Dendritic cell treated with granulocyte-macrophage colony-stimulating factor and Interleukin-4, amounts not matched to agents 40 ng/mL and 50 ng/mL, for 4 days (primary cell): ENCODE measurements around the gene MYMX.

Experiments used
- H3K27ac Mint-ChIP-seq: one replicate; pipeline ENCODE4 v1.8.0; 2022; ENCODE audit warnings: mild to moderate bottlenecking, mixed read lengths
- H3K27me3 Mint-ChIP-seq: one replicate; pipeline ENCODE4 v1.8.0; 2022; ENCODE audit warnings: mild to moderate bottlenecking, mixed read lengths
- H3K36me3 Mint-ChIP-seq: one replicate; pipeline ENCODE4 v1.8.0; 2022; ENCODE audit warnings: low read depth, mixed read lengths
- H3K4me1 Mint-ChIP-seq: one replicate; pipeline ENCODE4 v1.8.0; 2022; ENCODE audit warnings: low read depth, mixed read lengths
- H3K4me3 Mint-ChIP-seq: one replicate; pipeline ENCODE4 v1.8.0; 2022; ENCODE audit warnings: mild to moderate bottlenecking, moderate library complexity, mixed read lengths
- H3K9me3 Mint-ChIP-seq: one replicate; pipeline ENCODE4 v1.8.0; 2022; ENCODE audit warnings: mixed read lengths
- intact Hi-C: fragments of 100-400 bp; cut with micrococcal nuclease; formaldehyde crosslinking; loops from one replicate; pipeline ENCODE4 v1.15.0; 2022

Gene MYMX

DNA sequence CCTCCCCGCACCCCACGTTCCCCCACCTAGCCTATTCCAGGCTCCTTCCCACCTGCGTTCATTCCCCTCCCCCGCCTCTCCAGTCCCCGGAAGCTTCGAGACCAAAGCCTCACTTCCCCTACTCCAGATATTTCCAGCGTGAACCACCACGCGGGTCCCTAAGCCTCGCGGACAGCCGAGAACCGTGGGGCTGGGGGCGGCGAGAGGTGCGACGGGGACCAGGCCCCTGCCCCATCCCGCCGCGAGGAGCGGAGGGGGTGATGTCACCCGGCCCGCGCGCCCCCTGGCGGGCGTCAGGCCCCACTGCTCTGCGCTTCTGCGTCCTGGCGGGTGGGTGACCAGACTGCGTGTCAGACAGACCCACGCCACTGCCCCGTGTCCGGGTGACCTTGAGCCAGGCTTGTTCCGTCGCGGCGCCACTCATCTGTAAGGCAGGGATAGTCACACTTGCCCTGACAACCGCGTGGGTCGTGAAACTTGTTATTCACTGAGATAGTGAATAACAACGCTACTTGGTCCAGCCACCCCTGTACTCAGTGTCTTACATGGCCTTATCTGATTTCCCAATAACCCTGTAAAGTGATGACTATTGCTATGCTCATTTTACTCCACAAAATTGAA, 21.2 kb downstream of the MYMX start:
- peaks cover 6% of the 10 kb centered on the region for H3K27me3 Mint-ChIP-seq
- peaks cover 46% of the 10 kb centered on the region for H3K4me1 Mint-ChIP-seq
- H3K9me3 Mint-ChIP-seq, result no peaks in the 10 kb centered on the region
- H3K36me3 Mint-ChIP-seq, result no peaks in the 10 kb centered on the region
- H3K27ac Mint-ChIP-seq, result peak overlapping the region; percentile 98
- intact Hi-C loops, result loop anchor here (1.0 to 2.0 kb wide), 2 partner anchors 17 to 66 kb away; no protein-coding TSS in a partner anchor
- peak overlapping the region; percentile 96 for H3K4me3 Mint-ChIP-seq

DNA sequence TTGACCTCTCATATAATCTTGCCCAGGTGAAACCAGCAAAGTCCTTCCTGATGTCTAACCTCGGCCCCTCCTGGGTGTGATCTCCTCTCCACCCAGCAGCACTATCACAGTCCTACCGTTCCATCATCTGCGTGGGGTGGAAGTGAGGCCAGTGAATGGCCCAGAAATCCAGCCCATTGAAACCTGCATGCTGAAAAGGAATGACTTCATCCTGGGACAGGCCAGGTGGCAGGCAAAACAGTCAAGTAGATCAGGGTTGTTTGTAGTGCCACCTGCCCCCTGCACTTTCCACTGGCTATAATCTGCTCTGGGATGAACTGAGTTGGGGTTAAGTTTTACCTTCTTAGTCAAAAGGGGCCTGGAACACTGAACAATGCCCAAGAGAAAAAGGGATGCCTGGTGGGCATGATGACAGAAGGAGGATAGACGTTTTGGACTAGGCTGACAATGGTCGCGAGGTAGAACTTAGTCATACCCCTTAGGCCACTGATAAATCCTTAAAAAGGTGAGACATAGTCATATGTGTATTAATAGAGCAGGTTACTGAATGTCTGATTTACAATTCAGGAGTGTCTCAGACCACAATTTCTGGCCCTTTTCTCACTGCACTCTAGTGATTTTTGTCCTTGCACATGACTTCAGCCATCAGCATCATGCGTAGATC, 22.1 kb downstream of the MYMX start:
- Mint-ChIP-seq H3K36me3 (no peaks in the 10 kb centered on the region), H3K27ac (peak overlapping the region; percentile 98), H3K27me3 (peaks cover 6% of the 10 kb centered on the region), H3K4me1 (peaks cover 38% of the 10 kb centered on the region), H3K9me3 (no peaks in the 10 kb centered on the region), H3K4me3 (peak overlapping the region; percentile 20)
- intact Hi-C loops, result loop anchor here (1.0 kb wide), 1 partner anchor 67 kb away; no protein-coding TSS in a partner anchor

DNA sequence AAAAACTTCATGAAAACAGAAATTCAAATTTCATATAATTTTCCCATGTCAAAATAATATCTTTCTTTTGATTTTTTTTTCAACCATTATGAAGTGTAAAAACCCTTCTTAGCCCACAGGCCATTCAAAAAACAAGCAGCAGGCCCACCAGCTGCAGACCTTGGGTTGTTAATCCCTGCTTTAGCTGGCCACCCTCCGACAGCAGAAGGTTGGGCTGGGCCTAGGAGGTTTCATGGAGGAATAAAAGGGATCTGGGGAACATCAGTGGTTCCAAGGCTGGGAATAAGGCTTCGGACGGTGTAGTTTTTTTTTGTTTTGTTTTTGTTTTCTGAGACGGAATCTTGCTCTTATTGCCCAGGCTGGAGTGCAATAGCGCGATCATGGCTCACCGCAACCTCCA, 26.6 kb downstream of the MYMX start:
- Mint-ChIP-seq H3K36me3 (peaks cover 22% of the 10 kb centered on the region), H3K4me3 (no peak overlapping the region), H3K9me3 (no peaks in the 10 kb centered on the region), H3K27ac (no peak overlapping the region), H3K4me1 (peaks cover 27% of the 10 kb centered on the region), H3K27me3 (peaks cover 8% of the 10 kb centered on the region)
- intact Hi-C loops, result no loop called here

DNA sequence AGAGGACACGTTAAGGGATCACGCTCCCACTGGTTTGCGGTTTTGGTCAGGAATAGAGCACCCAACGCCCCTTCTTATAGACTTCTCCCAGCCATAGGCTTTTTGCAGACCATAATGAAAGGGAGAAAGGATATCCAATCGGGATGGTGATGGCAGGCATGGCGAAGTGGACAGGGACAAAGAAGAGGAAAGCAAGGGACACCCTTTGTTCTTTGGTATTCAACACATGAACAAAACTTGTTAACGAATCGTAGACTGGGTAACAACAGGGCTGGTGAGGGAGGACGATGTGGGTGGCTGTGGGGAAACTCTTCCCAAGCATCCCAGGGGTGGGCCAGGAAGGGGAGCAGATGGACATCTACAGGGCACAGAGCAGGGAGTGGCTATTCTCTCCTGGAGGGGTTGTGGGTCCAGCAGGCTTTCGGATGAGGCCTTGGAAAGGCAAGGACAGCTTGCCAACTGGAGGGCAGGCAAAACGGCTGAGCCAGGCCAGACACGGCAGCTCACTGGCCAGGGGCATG, 28.7 kb downstream of the MYMX start:
- Mint-ChIP-seq H3K27me3 (peaks cover 8% of the 10 kb centered on the region), H3K4me1 (peaks cover 43% of the 10 kb centered on the region), H3K9me3 (no peaks in the 10 kb centered on the region), H3K4me3 (peak overlapping the region; percentile 97), H3K36me3 (peaks cover 43% of the 10 kb centered on the region), H3K27ac (peak overlapping the region; percentile 92)
- intact Hi-C loops, result no loop called here

DNA sequence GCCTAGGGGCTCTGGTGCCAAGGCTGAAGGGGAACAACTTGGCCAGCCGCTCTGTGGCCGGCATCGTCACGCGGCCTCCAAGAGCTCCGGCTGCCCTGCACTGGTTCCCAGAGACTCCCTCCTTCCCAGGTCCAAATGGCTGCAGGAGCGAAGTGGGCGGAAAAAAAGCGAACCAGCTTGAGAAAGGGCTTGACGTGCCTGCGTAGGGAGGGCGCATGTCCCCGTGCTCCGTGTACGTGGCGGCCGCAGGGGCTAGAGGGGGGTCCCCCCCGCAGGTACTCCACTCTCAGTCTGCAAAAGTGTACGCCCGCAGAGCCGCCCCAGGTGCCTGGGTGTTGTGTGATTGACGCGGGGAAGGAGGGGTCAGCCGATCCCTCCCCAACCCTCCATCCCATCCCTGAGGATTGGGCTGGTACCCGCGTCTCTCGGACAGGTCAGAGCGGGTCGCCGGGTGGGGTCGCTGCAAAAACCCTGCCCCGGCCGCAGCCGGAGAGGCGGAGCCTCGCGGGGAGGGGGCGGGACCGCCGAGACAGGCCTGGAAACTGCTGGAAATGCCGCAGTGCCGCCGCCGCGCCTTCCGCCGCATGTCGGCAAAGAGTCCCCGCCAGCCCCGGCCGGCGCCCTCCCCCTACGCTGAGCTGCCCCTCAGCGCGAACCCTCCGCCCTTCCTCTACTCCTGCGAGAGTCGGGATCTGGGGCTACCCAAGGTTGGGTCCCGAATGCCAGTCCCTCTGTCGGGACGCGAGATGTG, 29.4 kb downstream of the MYMX start:
- Mint-ChIP-seq H3K4me1 (peaks cover 44% of the 10 kb centered on the region), H3K36me3 (peaks cover 50% of the 10 kb centered on the region), H3K27me3 (peaks cover 8% of the 10 kb centered on the region), H3K4me3 (peak overlapping the region; percentile 97), H3K9me3 (no peaks in the 10 kb centered on the region), H3K27ac (peak overlapping the region; percentile 92)
- intact Hi-C loops, result no loop called here

DNA sequence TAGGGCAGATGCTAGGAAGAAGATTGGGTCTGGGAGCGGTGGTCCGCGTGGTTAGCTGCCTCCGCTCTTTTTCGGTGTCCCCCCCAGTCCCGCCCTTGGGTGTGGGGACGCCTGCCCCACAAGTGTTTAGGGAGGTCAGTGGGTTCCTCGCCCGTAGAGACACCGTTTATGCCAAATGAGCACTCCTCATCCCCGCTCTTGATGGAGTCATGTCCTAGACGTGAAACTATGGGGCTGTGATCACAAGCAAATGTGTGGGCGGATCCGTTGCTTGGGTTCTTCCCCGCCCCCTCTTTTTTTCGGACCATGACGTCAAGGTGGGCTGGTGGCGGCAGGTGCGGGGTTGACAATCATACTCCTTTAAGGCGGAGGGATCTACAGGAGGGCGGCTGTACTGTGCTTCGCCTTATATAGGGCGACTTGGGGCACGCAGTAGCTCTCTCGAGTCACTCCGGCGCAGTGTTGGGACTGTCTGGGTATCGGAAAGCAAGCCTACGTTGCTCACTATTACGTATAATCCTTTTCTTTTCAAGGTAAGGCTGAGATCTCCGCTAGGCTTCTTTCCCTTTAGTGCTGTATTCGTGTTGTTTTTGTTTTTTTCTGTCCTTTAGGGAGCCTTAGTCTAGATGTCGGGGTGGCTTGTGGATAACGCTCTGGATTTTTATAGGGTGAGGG, 30.1 kb downstream of the MYMX start, which contains the start of gene HSP90AB1:
Gene HSP90AB1, plus strand, starts transcription at position 439 of the 675 bp plus-strand sequence. CDS start 1,529 bp downstream, outside the sequence.
- Mint-ChIP-seq H3K4me1 (peaks cover 47% of the 10 kb centered on the region), H3K4me3 (peak within 1 kb of the TSS; percentile 97), H3K9me3 (no peaks in the 10 kb centered on the region), H3K27me3 (peaks cover 5% of the 10 kb centered on the region), H3K27ac (peak within 1 kb of the TSS; percentile 92), H3K36me3 (peaks cover 57% of the 10 kb centered on the region)
- intact Hi-C loops, result no loop called here

DNA sequence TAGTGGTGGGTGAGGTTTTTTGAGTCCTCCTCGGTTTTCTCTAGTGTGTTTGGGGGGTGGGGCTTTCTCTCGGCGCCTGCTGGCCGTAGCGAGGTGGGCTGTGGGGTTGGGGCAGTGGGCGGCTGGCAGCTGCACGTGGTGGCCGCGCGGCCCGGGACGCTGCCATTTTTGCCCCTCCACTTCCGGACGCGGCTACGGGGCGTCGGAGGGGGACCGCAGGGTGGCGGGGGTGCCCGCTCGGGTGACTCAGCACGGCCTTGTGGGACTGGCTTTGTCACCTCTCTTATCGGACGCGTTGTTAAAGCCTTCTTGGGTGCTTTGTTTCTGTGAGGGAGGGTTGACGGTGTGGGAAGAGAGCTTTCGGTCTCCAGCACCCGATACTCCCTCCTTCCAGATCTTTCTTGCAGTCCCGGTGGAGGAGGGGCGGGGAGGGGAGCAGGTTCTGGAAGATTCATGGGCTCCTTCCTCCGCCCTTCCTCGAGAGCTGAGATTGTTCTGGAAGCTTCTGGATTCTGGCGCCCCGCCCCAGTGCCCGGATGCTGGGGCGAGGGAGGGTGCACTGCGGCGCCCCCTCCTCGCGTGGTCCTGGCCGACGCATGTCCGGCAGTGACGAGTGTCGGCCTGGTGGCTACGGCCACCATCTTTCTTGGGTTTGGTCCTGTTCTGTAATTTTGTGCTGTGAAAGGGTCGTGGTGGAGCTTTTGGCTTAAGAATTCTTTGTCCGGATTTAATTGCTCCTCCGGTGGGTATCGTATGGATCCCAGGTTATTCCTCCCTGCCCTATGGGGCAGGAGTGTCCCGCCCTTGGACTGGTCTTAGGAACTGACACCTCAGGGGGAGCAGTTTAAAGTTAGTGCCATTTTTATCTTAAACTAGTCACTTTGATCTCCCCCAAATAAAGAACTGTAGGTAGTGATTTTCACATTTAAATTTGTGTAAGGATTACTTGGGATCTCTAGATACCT, 30.9 kb downstream of the MYMX start:
- peak overlapping the region; percentile 92 for H3K27ac Mint-ChIP-seq
- H3K4me1 Mint-ChIP-seq, result peaks cover 55% of the 10 kb centered on the region
- H3K36me3 Mint-ChIP-seq, result peaks cover 65% of the 10 kb centered on the region
- intact Hi-C loops, result no loop called here
- H3K27me3 Mint-ChIP-seq, result peaks cover 3% of the 10 kb centered on the region
- no peaks in the 10 kb centered on the region for H3K9me3 Mint-ChIP-seq
- H3K4me3 Mint-ChIP-seq, result peak overlapping the region; percentile 97

DNA sequence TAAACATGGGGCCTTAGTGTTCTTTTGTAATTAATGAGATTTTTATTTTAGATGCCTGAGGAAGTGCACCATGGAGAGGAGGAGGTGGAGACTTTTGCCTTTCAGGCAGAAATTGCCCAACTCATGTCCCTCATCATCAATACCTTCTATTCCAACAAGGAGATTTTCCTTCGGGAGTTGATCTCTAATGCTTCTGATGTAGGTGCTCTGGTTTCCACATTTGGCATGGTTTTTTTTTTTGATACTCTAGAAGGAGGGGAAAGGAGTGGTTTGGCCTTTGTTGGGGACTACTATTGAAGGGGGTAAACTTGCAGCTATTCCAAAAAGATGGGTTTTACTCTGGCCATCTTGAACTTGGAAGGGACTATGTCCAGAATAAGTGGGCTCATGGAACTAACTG, 31.9 kb downstream of the MYMX start:
- Mint-ChIP-seq H3K4me1 (peaks cover 65% of the 10 kb centered on the region), H3K36me3 (peaks cover 75% of the 10 kb centered on the region), H3K4me3 (peak overlapping the region; percentile 97), H3K27ac (peak overlapping the region; percentile 92), H3K9me3 (no peaks in the 10 kb centered on the region), H3K27me3 (peaks cover 3% of the 10 kb centered on the region)
- intact Hi-C loops, result no loop called here

DNA sequence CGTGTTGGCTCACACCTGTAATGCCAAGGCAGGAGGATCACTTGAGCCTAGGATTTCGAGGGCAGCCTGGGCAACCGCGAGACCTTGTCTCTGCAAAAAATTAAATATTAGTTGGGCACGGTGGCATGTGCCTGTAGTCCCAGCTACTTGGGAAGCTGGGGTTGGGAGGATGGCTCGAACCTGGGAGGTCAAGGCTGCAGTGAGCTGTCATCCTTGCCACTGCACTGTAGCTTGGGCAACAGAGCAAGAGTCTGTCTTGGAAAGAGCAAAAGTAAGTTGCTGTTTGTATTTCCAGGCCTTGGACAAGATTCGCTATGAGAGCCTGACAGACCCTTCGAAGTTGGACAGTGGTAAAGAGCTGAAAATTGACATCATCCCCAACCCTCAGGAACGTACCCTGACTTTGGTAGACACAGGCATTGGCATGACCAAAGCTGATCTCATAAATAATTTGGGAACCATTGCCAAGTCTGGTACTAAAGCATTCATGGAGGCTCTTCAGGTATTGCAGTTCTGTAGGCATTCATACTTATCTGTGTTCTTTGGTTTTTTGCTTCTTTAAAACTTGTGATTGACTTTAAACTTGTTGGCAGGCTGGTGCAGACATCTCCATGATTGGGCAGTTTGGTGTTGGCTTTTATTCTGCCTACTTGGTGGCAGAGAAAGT, 32.5 kb downstream of the MYMX start:
- Mint-ChIP-seq H3K36me3 (peaks cover 81% of the 10 kb centered on the region), H3K27me3 (no peaks in the 10 kb centered on the region), H3K27ac (no peak overlapping the region), H3K9me3 (no peaks in the 10 kb centered on the region), H3K4me1 (peaks cover 64% of the 10 kb centered on the region), H3K4me3 (peak overlapping the region; percentile 97)
- intact Hi-C loops, result no loop called here

DNA sequence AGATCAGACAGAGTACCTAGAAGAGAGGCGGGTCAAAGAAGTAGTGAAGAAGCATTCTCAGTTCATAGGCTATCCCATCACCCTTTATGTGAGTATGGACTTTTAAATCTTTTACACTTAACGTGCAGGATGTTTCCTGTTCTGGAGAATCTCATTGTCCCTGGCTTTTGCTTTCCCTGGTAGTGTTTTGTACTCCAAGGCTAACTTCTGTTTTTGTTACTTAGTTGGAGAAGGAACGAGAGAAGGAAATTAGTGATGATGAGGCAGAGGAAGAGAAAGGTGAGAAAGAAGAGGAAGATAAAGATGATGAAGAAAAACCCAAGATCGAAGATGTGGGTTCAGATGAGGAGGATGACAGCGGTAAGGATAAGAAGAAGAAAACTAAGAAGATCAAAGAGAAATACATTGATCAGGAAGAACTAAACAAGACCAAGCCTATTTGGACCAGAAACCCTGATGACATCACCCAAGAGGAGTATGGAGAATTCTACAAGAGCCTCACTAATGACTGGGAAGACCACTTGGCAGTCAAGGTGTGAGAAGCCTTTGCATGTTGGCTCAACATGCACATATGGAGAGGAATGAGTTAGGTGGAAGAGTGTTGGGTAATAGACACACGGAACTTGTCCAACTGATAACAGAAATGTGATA, 33.5 kb downstream of the MYMX start:
- Mint-ChIP-seq H3K27me3 (no peaks in the 10 kb centered on the region), H3K4me3 (no peak overlapping the region), H3K4me1 (peaks cover 71% of the 10 kb centered on the region), H3K27ac (no peak overlapping the region), H3K9me3 (no peaks in the 10 kb centered on the region), H3K36me3 (peaks cover 91% of the 10 kb centered on the region)
- intact Hi-C loops, result no loop called here

DNA sequence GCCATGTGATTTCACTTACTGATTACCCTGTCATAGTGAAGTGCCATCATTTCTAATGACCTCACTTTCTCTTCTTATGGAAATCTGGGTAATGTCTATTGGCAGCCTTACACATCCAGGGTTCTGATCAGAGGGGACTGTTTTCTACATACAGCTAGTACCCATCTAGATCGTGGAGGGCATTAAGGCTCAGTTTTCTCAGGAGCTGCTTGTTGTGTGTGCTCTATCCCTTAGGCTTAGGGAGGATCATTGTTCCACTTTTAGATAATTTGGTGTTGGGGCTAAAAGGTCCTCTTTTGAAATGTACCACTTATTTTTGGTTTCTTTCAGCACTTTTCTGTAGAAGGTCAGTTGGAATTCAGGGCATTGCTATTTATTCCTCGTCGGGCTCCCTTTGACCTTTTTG, 34.0 kb downstream of the MYMX start:
- Mint-ChIP-seq H3K27ac (no peak overlapping the region), H3K27me3 (no peaks in the 10 kb centered on the region), H3K4me3 (no peak overlapping the region), H3K36me3 (peaks cover 96% of the 10 kb centered on the region), H3K9me3 (no peaks in the 10 kb centered on the region), H3K4me1 (peaks cover 71% of the 10 kb centered on the region)
- intact Hi-C loops, result no loop called here
